ENCODE data around the gene RRP1B. TPM values are rescaled to one million over a fixed set of nuclear protein-coding genes. Genes with fewer than 3 reads are reported as not detected.
"Not testable (repeated sequence)": the region's sequence is repeated elsewhere in the genome, so short reads cannot be mapped to it uniquely, and the experiment has no call there.

RRP1B gene
- 10 to 100 TPM; 34.5 to 76.3 TPM for total RNA-seq

- Mint-ChIP-seq H3K36me3 (ENCODE audit: low read depth) (peaks cover 46% of the 10 kb centered on the region), H3K9me3 (no peaks in the 10 kb centered on the region), H3K4me1 (peaks cover 14% of the 10 kb centered on the region), H3K27ac (peak within 1 kb of the TSS; percentile 82), H3K4me3 (peak within 1 kb of the TSS; percentile 98), H3K27me3 (no peaks in the 10 kb centered on the region)
- ATAC-seq (replicated peaks) = peak; percentile 93
Measured at GRCh38 chr21:43659136-43660000, at the start of gene RRP1B, which contains the start of gene HSF2BP. TSS of gene RRP1B (plus strand) at chr21:43659560. CDS start at chr21:43659665, 105 bp downstream. TSS of gene HSF2BP (minus strand) at chr21:43659488. CDS start at chr21:43658096, 1,392 bp downstream.

GRCh38 chr21:43611598-43612369 lies 47.6 kb upstream of the RRP1B start:
- H3K27ac Mint-ChIP-seq = no peak overlapping the region
- H3K9me3 Mint-ChIP-seq = no peaks in the 10 kb centered on the region
- no peaks in the 10 kb centered on the region for H3K4me1 Mint-ChIP-seq
- ATAC-seq (replicated peaks) = no peak
- no peak overlapping the region for H3K4me3 Mint-ChIP-seq
- H3K27me3 Mint-ChIP-seq = no peaks in the 10 kb centered on the region
- no peaks in the 10 kb centered on the region for H3K36me3 Mint-ChIP-seq (ENCODE audit: low read depth)

GRCh38 chr21:43613755-43614638 lies 45.4 kb upstream of the RRP1B start:
- Mint-ChIP-seq H3K4me1 (no peaks in the 10 kb centered on the region), H3K4me3 (no peak overlapping the region), H3K27ac (no peak overlapping the region), H3K27me3 (no peaks in the 10 kb centered on the region), H3K9me3 (no peaks in the 10 kb centered on the region), H3K36me3 (ENCODE audit: low read depth) (no peaks in the 10 kb centered on the region)
- ATAC-seq (replicated peaks) = peak; percentile 50

- Mint-ChIP-seq H3K4me1 (no peaks in the 10 kb centered on the region), H3K9me3 (peaks cover 1% of the 10 kb centered on the region)
- ATAC-seq (replicated peaks) = no peak
Measured at GRCh38 chr21:43614839-43615238, 44.5 kb upstream of the RRP1B start.

GRCh38 chr21:43616861-43617260 lies 42.5 kb upstream of the RRP1B start:
- not testable (repeated sequence) for H3K4me3 Mint-ChIP-seq; H3K27me3 Mint-ChIP-seq; ATAC-seq (replicated peaks); H3K4me1 Mint-ChIP-seq; H3K36me3 Mint-ChIP-seq (ENCODE audit: low read depth); H3K9me3 Mint-ChIP-seq; H3K27ac Mint-ChIP-seq

More at GRCh38 chr21:43614839-43615238, 44.5 kb upstream of the RRP1B start:
- no peak overlapping the region for H3K4me3 Mint-ChIP-seq
- H3K36me3 Mint-ChIP-seq (ENCODE audit: low read depth) = no peaks in the 10 kb centered on the region
- no peak overlapping the region for H3K27ac Mint-ChIP-seq
- no peaks in the 10 kb centered on the region for H3K27me3 Mint-ChIP-seq

GRCh38 chr21:43618940-43619339 lies 40.4 kb upstream of the RRP1B start:
- Mint-ChIP-seq H3K4me1 (no peaks in the 10 kb centered on the region), H3K27ac (no peak overlapping the region), H3K36me3 (ENCODE audit: low read depth) (no peaks in the 10 kb centered on the region), H3K4me3 (no peak overlapping the region), H3K27me3 (peaks cover 3% of the 10 kb centered on the region), H3K9me3 (peaks cover 3% of the 10 kb centered on the region)
- ATAC-seq (replicated peaks) = no peak

- no peak for ATAC-seq (replicated peaks)
Measured at GRCh38 chr21:43619344-43619743, 40.0 kb upstream of the RRP1B start.

GRCh38 chr21:43619856-43620255 lies 39.5 kb upstream of the RRP1B start:
- Mint-ChIP-seq H3K36me3 (ENCODE audit: low read depth) (no peaks in the 10 kb centered on the region), H3K27ac (no peak overlapping the region), H3K27me3 (peaks cover 4% of the 10 kb centered on the region), H3K4me3 (no peak overlapping the region), H3K9me3 (peaks cover 3% of the 10 kb centered on the region), H3K4me1 (no peaks in the 10 kb centered on the region)
- ATAC-seq (replicated peaks) = no peak

More at GRCh38 chr21:43619344-43619743, 40.0 kb upstream of the RRP1B start:
- Mint-ChIP-seq H3K4me3 (no peak overlapping the region), H3K36me3 (ENCODE audit: low read depth) (no peaks in the 10 kb centered on the region), H3K27ac (no peak overlapping the region), H3K4me1 (no peaks in the 10 kb centered on the region), H3K27me3 (peaks cover 3% of the 10 kb centered on the region), H3K9me3 (peaks cover 3% of the 10 kb centered on the region)

GRCh38 chr21:43622796-43623195 lies 36.6 kb upstream of the RRP1B start:
- no peak overlapping the region for H3K27ac Mint-ChIP-seq
- H3K36me3 Mint-ChIP-seq (ENCODE audit: low read depth) = no peaks in the 10 kb centered on the region
- no peak for ATAC-seq (replicated peaks)
- no peak overlapping the region for H3K4me3 Mint-ChIP-seq
- peaks cover 3% of the 10 kb centered on the region for H3K9me3 Mint-ChIP-seq
- peaks cover 11% of the 10 kb centered on the region for H3K27me3 Mint-ChIP-seq
- H3K4me1 Mint-ChIP-seq = no peaks in the 10 kb centered on the region

GRCh38 chr21:43623588-43623987 lies 35.8 kb upstream of the RRP1B start:
- no peak overlapping the region for H3K4me3 Mint-ChIP-seq
- no peaks in the 10 kb centered on the region for H3K36me3 Mint-ChIP-seq (ENCODE audit: low read depth)
- no peak overlapping the region for H3K27ac Mint-ChIP-seq
- no peaks in the 10 kb centered on the region for H3K4me1 Mint-ChIP-seq
- ATAC-seq (replicated peaks) = no peak
- H3K27me3 Mint-ChIP-seq = peaks cover 15% of the 10 kb centered on the region
- H3K9me3 Mint-ChIP-seq = peaks cover 3% of the 10 kb centered on the region

- no peak overlapping the region for H3K27ac Mint-ChIP-seq
- ATAC-seq (replicated peaks) = no peak
- H3K4me1 Mint-ChIP-seq = no peaks in the 10 kb centered on the region
- peaks cover 15% of the 10 kb centered on the region for H3K27me3 Mint-ChIP-seq
- H3K36me3 Mint-ChIP-seq (ENCODE audit: low read depth) = no peaks in the 10 kb centered on the region
- no peak overlapping the region for H3K4me3 Mint-ChIP-seq
- peaks cover 3% of the 10 kb centered on the region for H3K9me3 Mint-ChIP-seq
Measured at GRCh38 chr21:43624339-43624738, 35.0 kb upstream of the RRP1B start.

- H3K27me3 Mint-ChIP-seq = peaks cover 18% of the 10 kb centered on the region
- no peak overlapping the region for H3K27ac Mint-ChIP-seq
- H3K4me3 Mint-ChIP-seq = no peak overlapping the region
- no peaks in the 10 kb centered on the region for H3K36me3 Mint-ChIP-seq (ENCODE audit: low read depth)
- no peaks in the 10 kb centered on the region for H3K4me1 Mint-ChIP-seq
- no peak for ATAC-seq (replicated peaks)
- H3K9me3 Mint-ChIP-seq = no peaks in the 10 kb centered on the region
Measured at GRCh38 chr21:43626390-43626789, 33.0 kb upstream of the RRP1B start.

GRCh38 chr21:43627527-43627926 lies 31.8 kb upstream of the RRP1B start:
- Mint-ChIP-seq H3K36me3 (ENCODE audit: low read depth) (no peaks in the 10 kb centered on the region), H3K27ac (no peak overlapping the region), H3K9me3 (no peaks in the 10 kb centered on the region), H3K4me3 (no peak overlapping the region), H3K4me1 (no peaks in the 10 kb centered on the region), H3K27me3 (peaks cover 26% of the 10 kb centered on the region)
- ATAC-seq (replicated peaks) = no peak

Data from activated T-helper 17 cell treated with anti-CD3 and anti-CD28 coated beads, Interleukin-2, amount 50 U/mL, for 72 hours (primary cell).